H1 (cell line): ENCODE data around the gene NF1. TPM values are rescaled to one million over a fixed set of nuclear protein-coding genes. Genes with fewer than 3 reads are reported as not detected.
A peak's percentile ranks its signal among the peaks of the same experiment; 100 is the strongest.

Experiments used
- ATF2 ChIP-seq: IDR thresholded peaks from 2 replicates; pipeline ENCODE4 v1.6.1; 2012; ENCODE audit warnings: low read length, inconsistent platforms
- CBX5 ChIP-seq: fragments of 300-800, 300-1000 bp; sonication (generic); IDR thresholded peaks from 2 replicates; pipeline ENCODE4 v1.7.1; 2016; ENCODE audit warnings: antibody characterized with exemption, low read length, low read depth
- CREB1 ChIP-seq: IDR thresholded peaks from 2 replicates; pipeline ENCODE4 v1.6.1; 2012; ENCODE audit warnings: inconsistent platforms
- E2F6 ChIP-seq: IDR thresholded peaks from 2 replicates; pipeline ENCODE4 v1.6.1; 2012; ENCODE audit warnings: inconsistent platforms
- EGR1 ChIP-seq: IDR thresholded peaks from 2 replicates; pipeline ENCODE4 v1.6.1; 2011; ENCODE audit warnings: low read depth, low read length, borderline replicate concordance
- GABPA ChIP-seq: IDR thresholded peaks from 2 replicates; pipeline ENCODE4 v1.6.1; 2011; ENCODE audit warnings: mild to moderate bottlenecking, low read length, moderate library complexity, borderline replicate concordance; ENCODE audit not compliant: insufficient read depth
- GTF2F1 ChIP-seq: IDR thresholded peaks from 2 replicates; pipeline ENCODE4 v1.6.1; 2012; ENCODE audit warnings: low read depth, low read length, improper control_type of control experiment, borderline replicate concordance
- JUN ChIP-seq: IDR thresholded peaks from 2 replicates; pipeline ENCODE4 v1.6.1; 2011; ENCODE audit warnings: low read depth, mild to moderate bottlenecking, improper control_type of control experiment, low read length
- JUND ChIP-seq: IDR thresholded peaks from 2 replicates; pipeline ENCODE4 v1.6.1; 2011; ENCODE audit warnings: mild to moderate bottlenecking, improper control_type of control experiment, low read length
- KDM1A ChIP-seq: fragments of 200-600, 300-600 bp; sonication (generic); IDR thresholded peaks from 2 replicates; pipeline ENCODE4 v1.7.1; 2016; ENCODE audit warnings: mild to moderate bottlenecking, low read length, borderline replicate concordance
- KDM4A ChIP-seq: IDR thresholded peaks from one replicate; pipeline ENCODE4 v1.7.1; 2012; ENCODE audit warnings: low read depth, mild to moderate bottlenecking, moderate library complexity, low read length, inconsistent platforms; ENCODE audit not compliant: severe bottlenecking
- KDM5A ChIP-seq: fragments of 200-600 bp; IDR thresholded peaks from 2 replicates; pipeline ENCODE4 v1.7.1; 2012; ENCODE audit warnings: mild to moderate bottlenecking, low read length, inconsistent platforms, mixed read lengths
- MAFK ChIP-seq: IDR thresholded peaks from 2 replicates; pipeline ENCODE4 v1.6.1; 2012; ENCODE audit warnings: low read depth, mild to moderate bottlenecking, improper control_type of control experiment, low read length
- MAX ChIP-seq: IDR thresholded peaks from 2 replicates; pipeline ENCODE4 v1.6.1; 2012; ENCODE audit warnings: inconsistent platforms
- RBBP5 ChIP-seq: IDR thresholded peaks from 2 replicates; pipeline ENCODE4 v1.7.1; 2012; ENCODE audit warnings: low read depth, mild to moderate bottlenecking, inconsistent platforms, low read length, moderate library complexity, borderline replicate concordance
- RFX5 ChIP-seq: IDR thresholded peaks from 2 replicates; pipeline ENCODE4 v1.6.1; 2011; ENCODE audit warnings: low read depth, low read length, improper control_type of control experiment, borderline replicate concordance
- SIX5 ChIP-seq: IDR thresholded peaks from 2 replicates; pipeline ENCODE4 v1.6.1; 2011; ENCODE audit warnings: mild to moderate bottlenecking, low read depth, low read length
- SP4 ChIP-seq: IDR thresholded peaks from 2 replicates; pipeline ENCODE4 v1.6.1; 2012; ENCODE audit warnings: low read length, inconsistent platforms
- SUZ12 ChIP-seq: fragments of 200-600 bp; sonication (generic); IDR thresholded peaks from 2 replicates; pipeline ENCODE4 v1.6.1; 2012; ENCODE audit warnings: mild to moderate bottlenecking, inconsistent platforms, low read length, moderate library complexity, mixed read lengths
- TAF1 ChIP-seq: IDR thresholded peaks from 2 replicates; pipeline ENCODE4 v1.6.1; 2011; ENCODE audit warnings: mild to moderate bottlenecking, low read depth, low read length
- TAF7 ChIP-seq: optimal IDR thresholded peaks from 2 replicates; pipeline ENCODE3; 2011; ENCODE audit warnings: low read depth, mild to moderate bottlenecking, inconsistent platforms, low read length, moderate library complexity, borderline replicate concordance
- TEAD4 ChIP-seq: IDR thresholded peaks from 2 replicates; pipeline ENCODE4 v1.6.1; 2012; ENCODE audit warnings: low read depth, low read length, inconsistent platforms, mixed read lengths
- YY1 ChIP-seq: IDR thresholded peaks from 2 replicates; pipeline ENCODE4 v1.6.1; 2011; ENCODE audit warnings: low read depth, mild to moderate bottlenecking, low read length
- ZNF274 ChIP-seq: IDR thresholded peaks from 2 replicates; pipeline ENCODE4 v1.7.0; 2012; ENCODE audit warnings: low read length, borderline replicate concordance; ENCODE audit errors: extremely low read depth
- polyA plus RNA-seq, 7 experiments: library from polyadenylated mRNA; depleted of rRNA in 3 of 7; stranded (reverse) in 5 of 7; unstranded in 2 of 7; fragments of >200 nt in 5 of 7; fragments of 200-250 nt in 2 of 7; gene quantifications; 1 replicate in 5 of 7; 2 replicates in 1 of 7; 4 replicates in 1 of 7; pipeline versions ENCODE4 v1.2.1 to v1.2.3, GENCODE V29; 2011 to 2013; ENCODE audit warnings: missing spikeins in 2 of 7, mixed read lengths in 2 of 7
- total RNA-seq: library from RNA; stranded (reverse); fragmentation: NEBNext Ultra II Directional; extraction: Animal tissue kit (Norgen Biotek cat#: 25700); gene quantifications from 2 replicates; pipeline ENCODE4 v1.2.1, GENCODE V29; 2021

NF1 gene
- total and polyA plus RNA-seq, 2 of the 8 experiments (the other 6 are each of a cell fraction or from before 2014, with no cell fraction given), result 19.3 to 29.6 TPM

GRCh38 chr17:31269578-31269983, 174.8 kb downstream of the NF1 start (continued):
- TF ChIP-seq YY1 (0 out of 2 replicates have a peak, but pooled peaks have one; percentile 43), TAF7 (no peak), JUN (no peak), SIX5 (no peak), MAX (no peak; the same call in 1 of the 2 replicates), GTF2F1 (no peak), RBBP5 (no peak), GABPA (no peak), ATF2 (no peak), KDM5A (no peak), KDM1A (no peak), CREB1 (no peak), TAF1 (no peak), MAFK (peak; percentile 5; the same call in 1 of the 2 replicates), TEAD4 (peak; percentile 94), EGR1 (no peak), KDM4A (no peak), CBX5 (no peak), ZNF274 (no peak), SUZ12 (no peak), RFX5 (no peak), JUND (0 out of 2 replicates have a peak, but pooled peaks have one; percentile 8), E2F6 (no peak), SP4 (no peak)
